HepG2 (cell line): ENCODE data around the gene PSMD3. TPM values are rescaled to one million over a fixed set of nuclear protein-coding genes. Genes with fewer than 3 reads are reported as not detected.

Experiments used
- ATAC-seq: fragments of 200-7000 bp; cut with Tn5 transposase; 3 replicates; pipeline ENCODE4 v1.9.1; 2020; ENCODE audit warnings: mild to moderate bottlenecking, moderate library complexity
- BruUV-seq: library from RNA; stranded (reverse); fragments of 400-500 nt; replicated peaks from 2 replicates; lab custom pipeline; 2021; lab: Mats Ljungman, UMichigan
- CTCF ChIA-PET: fragments of 300-600 bp; formaldehyde crosslinking; extraction: SDS; loops from one replicate; lab custom pipeline; 2021; ENCODE audit warnings: low total read pairs, inconsistent platforms, low intra/inter-chr PET ratio; lab: Yijun Ruan, JAX
- POLR2A ChIA-PET: fragments of 350-600 bp; sonication (Branson Sonifier 250); formaldehyde crosslinking; loops from one replicate; lab custom pipeline; 2020; ENCODE audit warnings: antibody characterized with exemption, inconsistent platforms; lab: Yijun Ruan, JAX
- DNase-seq: peaks from one replicate; pipeline ENCODE4 v3.0.0-alpha.2; 2015; ENCODE audit warnings: low spot score
- FAIRE-seq: peaks from 3 replicates; lab custom pipeline; 2011; peaks lifted over from hg19 to GRCh38; lab: Jason Lieb, UNC
- H2AFZ ChIP-seq: one replicate; pipeline ENCODE4 v1.6.1; 2011; ENCODE audit warnings: low read length, inconsistent platforms
- H3K27ac ChIP-seq: fragments of 300-600 bp; 3 replicates; pipeline ENCODE4 v1.8.0; 2011; ENCODE audit warnings: mixed run types, mild to moderate bottlenecking, mixed read lengths, low read length, inconsistent platforms; ENCODE audit not compliant: insufficient read depth; ENCODE audit errors: extremely low read length
- H3K27me3 ChIP-seq, 2 experiments: fragments of 200-600 bp in 1 of 2; 2 replicates in 1 of 2; 3 replicates in 1 of 2; pipeline versions ENCODE4 v1.6.0 to v1.8.0; 2011; ENCODE audit warnings: low read length in 2 of 2, mild to moderate bottlenecking in 2 of 2, moderate library complexity in 2 of 2, inconsistent platforms in 1 of 2; ENCODE audit not compliant: insufficient read depth in 2 of 2, control insufficient read depth in 1 of 2
- H3K36me3 ChIP-seq, 2 experiments: fragments of 200-600 bp in 1 of 2; replicated peaks in 1 of 2; 2 replicates in 1 of 2; 3 replicates in 1 of 2; pipeline versions ENCODE4 v1.5.1 to v1.8.0; 2011; ENCODE audit warnings: low read length in 2 of 2, inconsistent platforms in 1 of 2; ENCODE audit not compliant: insufficient read depth in 2 of 2, control insufficient read depth in 1 of 2
- H3K4me1 ChIP-seq: 2 replicates; pipeline ENCODE4 v1.5.1; 2012; ENCODE audit warnings: low read length, inconsistent platforms; ENCODE audit not compliant: insufficient read depth
- H3K4me2 ChIP-seq: 2 replicates; pipeline ENCODE4 v1.6.0; 2011; ENCODE audit warnings: low read depth, low read length, inconsistent platforms
- H3K4me3 ChIP-seq, 3 experiments: fragments of 200-600 bp in 1 of 3; sonication (generic), shearing (Covaris generic) in 1 of 3; replicated peaks in 1 of 3; 2 replicates each; pipeline ENCODE4 v1.5.1; 2011 to 2016; ENCODE audit warnings: low read length in 3 of 3, inconsistent platforms in 2 of 3, low read depth in 2 of 3, mild to moderate bottlenecking in 2 of 3, control low read depth in 1 of 3, mixed read lengths in 1 of 3; ENCODE audit not compliant: insufficient read depth in 1 of 3
- H3K79me2 ChIP-seq: one replicate; pipeline ENCODE4 v1.6.1; 2011; ENCODE audit warnings: low read length, inconsistent platforms; ENCODE audit not compliant: insufficient read depth
- H3K9ac ChIP-seq: 2 replicates; pipeline ENCODE4 v1.6.0; 2011; ENCODE audit warnings: mild to moderate bottlenecking, low read depth, low read length, inconsistent platforms; ENCODE audit not compliant: insufficient read depth
- H3K9me3 ChIP-seq: 2 replicates; pipeline ENCODE4 v1.5.1; 2012; ENCODE audit warnings: mild to moderate bottlenecking, low read length
- H4K20me1 ChIP-seq: 2 replicates; pipeline ENCODE4 v1.6.0; 2011; ENCODE audit warnings: inconsistent platforms, mild to moderate bottlenecking, low read length, moderate library complexity; ENCODE audit not compliant: insufficient read depth
- ATF7 ChIP-seq, 2 experiments: fragments of 450-650 bp in 1 of 2; sonication (generic) in 1 of 2; formaldehyde crosslinking in 1 of 2; IDR thresholded peaks; 2 replicates each; pipeline versions ENCODE4 v1.4.0 to v1.6.1; 2016 to 2020; ENCODE audit warnings: antibody characterized with exemption in 1 of 2, mild to moderate bottlenecking in 1 of 2, missing genetic modification reagents in 1 of 2
- EHMT2 ChIP-seq: fragments of 200-600 bp; sonication (generic); IDR thresholded peaks from 2 replicates; pipeline ENCODE4 v1.7.0; 2017; ENCODE audit warnings: antibody characterized with exemption, low read depth, low read length, borderline replicate concordance
- HIVEP1 ChIP-seq: sonication (generic); formaldehyde crosslinking; IDR thresholded peaks from 2 replicates; pipeline ENCODE4 v1.4.0; 2020; ENCODE audit warnings: mild to moderate bottlenecking, missing genetic modification reagents
- RARA ChIP-seq: IDR thresholded peaks from 2 replicates; pipeline ENCODE4 v1.6.1; 2016; ENCODE audit warnings: missing genetic modification reagents, missing compliant biosample characterization
- RXRA ChIP-seq: sonication (generic); formaldehyde crosslinking; IDR thresholded peaks from 2 replicates; pipeline ENCODE4 v1.5.1; 2020; ENCODE audit warnings: missing genetic modification reagents
- RXRB ChIP-seq: IDR thresholded peaks from 2 replicates; pipeline ENCODE4 v1.6.1; 2016; ENCODE audit warnings: borderline replicate concordance, missing genetic modification reagents, missing compliant biosample characterization
- SNRNP70 ChIP-seq: fragments of 200-400 bp; formaldehyde crosslinking; IDR thresholded peaks from 2 replicates; pipeline ENCODE4 v1.6.1; 2017; ENCODE audit warnings: mild to moderate bottlenecking, low read depth, low read length, moderate library complexity
- SUZ12 ChIP-seq: fragments of 150-350 bp; IDR thresholded peaks from 2 replicates; pipeline ENCODE4 v1.6.1; 2014; ENCODE audit warnings: low read depth, low read length
- ZBTB33 ChIP-seq: sonication (generic); formaldehyde crosslinking; IDR thresholded peaks from 2 replicates; pipeline ENCODE4 v1.4.0; 2020; ENCODE audit warnings: missing genetic modification reagents
- ZMYM3 ChIP-seq: sonication (generic); formaldehyde crosslinking; IDR thresholded peaks from 2 replicates; pipeline ENCODE4 v1.5.1; 2020; ENCODE audit warnings: mild to moderate bottlenecking, missing genetic modification reagents
- ZNF121 ChIP-seq: sonication (generic); formaldehyde crosslinking; IDR thresholded peaks from 2 replicates; pipeline ENCODE4 v1.5.0; 2020; ENCODE audit warnings: mild to moderate bottlenecking, missing genetic modification reagents
- ZNF501 ChIP-seq: sonication (generic); formaldehyde crosslinking; IDR thresholded peaks from 2 replicates; pipeline ENCODE4 v1.5.1; 2020; ENCODE audit warnings: mild to moderate bottlenecking, moderate library complexity, missing genetic modification reagents
- ZNF883 ChIP-seq: sonication (generic); formaldehyde crosslinking; IDR thresholded peaks from 2 replicates; pipeline ENCODE4 v1.5.1; 2020; ENCODE audit warnings: mild to moderate bottlenecking, missing genetic modification reagents; ENCODE audit errors: not compliant biosample characterization
- WGBS: methylation state at CpG from one replicate; pipeline ENCODE4 v1.1.6; 2017; ENCODE audit warnings: low lambda C conversion rate; 5-methylcytosine and 5-hydroxymethylcytosine counted together
- in situ Hi-C: cut with HindIII; loops from 2 replicates; pipeline ENCODE4 v1.10.0; 2017; ENCODE audit warnings: low pct_unique_long_range_greater_than_20kb; ENCODE audit not compliant: extremely low pct_ligation_motif_present
- intact Hi-C: fragments of 100-400 bp; cut with micrococcal nuclease; formaldehyde crosslinking; loops from one replicate; pipeline ENCODE4 v1.10.0; 2022; ENCODE audit not compliant: unreplicated experiment
- polyA plus RNA-seq, 8 experiments: library from polyadenylated mRNA; depleted of rRNA in 3 of 8; stranded (reverse) in 7 of 8; unstranded in 1 of 8; fragments of >200 nt; fragmentation: Illumina TruSeq in 4 of 8; extraction: Trizol in 4 of 8; gene quantifications; 2 replicates each; pipeline versions ENCODE4 v1.2.1 to v1.2.3, GENCODE V29; 2011 to 2016; ENCODE audit warnings: low read depth in 4 of 8, missing spikeins in 1 of 8, mixed read lengths in 1 of 8; ENCODE audit not compliant: insufficient read depth in 1 of 8
- total RNA-seq, 5 experiments: library from RNA; depleted of rRNA; stranded (reverse); fragments of >200 nt; fragmentation: Illumina TruSeq; extraction: Trizol; gene quantifications; 2 replicates each; pipeline ENCODE4 v1.2.3, GENCODE V29; 2016; ENCODE audit warnings: low read depth in 1 of 5
- TF ChIP-seq, protein P1 (sequence below): sonication (generic); formaldehyde crosslinking; IDR thresholded peaks from 2 replicates; pipeline ENCODE4 v1.5.0; 2020; ENCODE audit warnings: mild to moderate bottlenecking, missing genetic modification reagents

The PSMD3 gene
- total and polyA plus RNA-seq, 2 of the 13 experiments (the other 11 are each of a cell fraction or from before 2014, with no cell fraction given) = 97.4 to 146 TPM

DNA sequence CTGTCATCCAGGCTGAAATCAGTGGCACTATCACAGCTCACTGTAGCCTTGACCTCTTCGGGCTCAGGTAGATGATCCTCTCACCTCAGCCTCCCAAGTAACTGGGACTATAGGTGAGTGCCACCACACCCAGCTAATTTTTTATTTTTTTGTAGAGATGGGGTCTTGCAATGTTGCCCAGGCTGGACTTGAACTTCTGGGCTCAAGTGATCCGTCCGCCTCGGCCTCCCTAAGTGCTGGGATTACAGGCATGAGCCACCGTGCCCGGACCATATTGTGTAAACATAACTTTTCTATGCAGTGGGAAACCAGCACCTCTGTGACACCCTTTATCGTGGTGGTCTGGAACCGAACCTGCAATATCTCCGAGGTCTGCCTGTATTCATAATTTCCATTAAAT, 23.5 kb downstream of the PSMD3 start:
- in situ Hi-C loops = no loop called here
- CTCF ChIA-PET = no interaction called here
- no peak overlapping the region for H2AFZ ChIP-seq

GRCh38 chr17:40004712-40005111, 24.1 kb downstream of the PSMD3 start:
- no peaks in the 10 kb centered on the region for H3K79me2 ChIP-seq
- no peaks in the 10 kb centered on the region for H4K20me1 ChIP-seq
- no peak for FAIRE-seq
- in situ Hi-C loops = no loop called here
- DNase-seq = no peak
- POLR2A ChIA-PET = no interaction called here
- H3K4me2 ChIP-seq = peak overlapping the region; percentile 64
- ATAC-seq = peak; percentile 70
- peaks cover 20% of the 10 kb centered on the region for H3K4me1 ChIP-seq
- H3K4me3 ChIP-seq = no peak overlapping the region
- H3K27me3 ChIP-seq = no peaks in the 10 kb centered on the region
- H3K9ac ChIP-seq = no peak overlapping the region
- H3K27ac ChIP-seq = no peak overlapping the region
- TF ChIP-seq EHMT2 (no peak), SNRNP70 (no peak), SUZ12 (no peak), ZBTB33 (CRISPR knock-in tag) (peak; percentile 33; the same call in 1 of the 2 replicates), RXRA (CRISPR knock-in tag) (peak; percentile 35; the same call in 1 of the 2 replicates), RARA (CRISPR knock-in tag) (peak; percentile 77), RXRB (CRISPR knock-in tag) (peak; percentile 41; the same call in 1 of the 2 replicates)
- TF ChIP-seq, all 625 proteins: peak for 4
- CTCF ChIA-PET = no interaction called here
- no peaks in the 10 kb centered on the region for H3K36me3 ChIP-seq
- no peaks in the 10 kb centered on the region for H3K9me3 ChIP-seq
- no TSS peak for BruUV-seq
- intact Hi-C loops = no loop called here
- 23% methylated on average over 7 of the region's 7 CpGs for WGBS
- no peak overlapping the region for H2AFZ ChIP-seq

More for the DNA sequence above, 23.5 kb downstream of the PSMD3 start:
- peak overlapping the region; percentile 64 for H3K4me2 ChIP-seq
- intact Hi-C loops = no loop called here
- POLR2A ChIA-PET = no interaction called here
- no peaks in the 10 kb centered on the region for H3K27me3 ChIP-seq
- no peak for FAIRE-seq
- 19% methylated on average over 9 of the region's 9 CpGs for WGBS
- H3K4me3 ChIP-seq = no peak overlapping the region
- no peaks in the 10 kb centered on the region for H3K9me3 ChIP-seq
- H4K20me1 ChIP-seq = no peaks in the 10 kb centered on the region
- no peak; the same call in 2 of the 3 replicates for ATAC-seq
- TF ChIP-seq ZNF501 (CRISPR knock-in tag) (peak; percentile 31; the same call in 1 of the 2 replicates), ATF7 (IDR thresholded peaks at IDR 0.05) (no peak), ATF7 (CRISPR knock-in tag; IDR thresholded peaks at IDR 0.05) (no peak), ZNF121 (CRISPR knock-in tag) (peak; percentile 96), ZMYM3 (0 out of 2 replicates have a peak, but pooled peaks have one; percentile 43), HIVEP1 (CRISPR knock-in tag) (no peak), ZNF883 (CRISPR knock-in tag) (peak; percentile 20)
- TF ChIP-seq, protein P1, sequence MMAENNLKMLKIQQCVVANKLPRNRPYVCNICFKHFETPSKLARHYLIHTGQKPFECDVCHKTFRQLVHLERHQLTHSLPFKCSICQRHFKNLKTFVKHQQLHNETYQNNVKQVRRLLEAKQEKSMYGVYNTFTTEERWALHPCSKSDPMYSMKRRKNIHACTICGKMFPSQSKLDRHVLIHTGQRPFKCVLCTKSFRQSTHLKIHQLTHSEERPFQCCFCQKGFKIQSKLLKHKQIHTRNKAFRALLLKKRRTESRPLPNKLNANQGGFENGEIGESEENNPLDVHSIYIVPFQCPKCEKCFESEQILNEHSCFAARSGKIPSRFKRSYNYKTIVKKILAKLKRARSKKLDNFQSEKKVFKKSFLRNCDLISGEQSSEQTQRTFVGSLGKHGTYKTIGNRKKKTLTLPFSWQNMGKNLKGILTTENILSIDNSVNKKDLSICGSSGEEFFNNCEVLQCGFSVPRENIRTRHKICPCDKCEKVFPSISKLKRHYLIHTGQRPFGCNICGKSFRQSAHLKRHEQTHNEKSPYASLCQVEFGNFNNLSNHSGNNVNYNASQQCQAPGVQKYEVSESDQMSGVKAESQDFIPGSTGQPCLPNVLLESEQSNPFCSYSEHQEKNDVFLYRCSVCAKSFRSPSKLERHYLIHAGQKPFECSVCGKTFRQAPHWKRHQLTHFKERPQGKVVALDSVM (CRISPR knock-in tag) = 0 out of 2 replicates have a peak, but pooled peaks have one; percentile 23
- H3K27ac ChIP-seq = no peak overlapping the region
- H3K79me2 ChIP-seq = no peaks in the 10 kb centered on the region
- DNase-seq = no peak
- no peaks in the 10 kb centered on the region for H3K36me3 ChIP-seq
- peaks cover 20% of the 10 kb centered on the region for H3K4me1 ChIP-seq
- H3K9ac ChIP-seq = 0 out of 2 replicates have a peak overlapping the region, but pooled peaks have one; percentile 3
- no TSS peak for BruUV-seq
